ENCODE results near the gene UNC13C. TPM values are rescaled to one million over a fixed set of nuclear protein-coding genes. Genes with fewer than 3 reads are reported as not detected.

Gene UNC13C
- polyA plus RNA-seq, 1 experiment, result not detected

- ChIA-PET POLR2A (no interaction called here), CTCF (no interaction called here)
- Histone ChIP-seq H3K27me3 (ENCODE audit: control insufficient read depth, insufficient read depth, low read length) (no peaks in the 10 kb centered on the region), H3K4me3 (ENCODE audit: low read depth, low read length) (no peak overlapping the region), H3K36me3 (ENCODE audit: control insufficient read depth, insufficient read depth, low read length) (no peaks in the 10 kb centered on the region)
- TF ChIP-seq, protein P1, sequence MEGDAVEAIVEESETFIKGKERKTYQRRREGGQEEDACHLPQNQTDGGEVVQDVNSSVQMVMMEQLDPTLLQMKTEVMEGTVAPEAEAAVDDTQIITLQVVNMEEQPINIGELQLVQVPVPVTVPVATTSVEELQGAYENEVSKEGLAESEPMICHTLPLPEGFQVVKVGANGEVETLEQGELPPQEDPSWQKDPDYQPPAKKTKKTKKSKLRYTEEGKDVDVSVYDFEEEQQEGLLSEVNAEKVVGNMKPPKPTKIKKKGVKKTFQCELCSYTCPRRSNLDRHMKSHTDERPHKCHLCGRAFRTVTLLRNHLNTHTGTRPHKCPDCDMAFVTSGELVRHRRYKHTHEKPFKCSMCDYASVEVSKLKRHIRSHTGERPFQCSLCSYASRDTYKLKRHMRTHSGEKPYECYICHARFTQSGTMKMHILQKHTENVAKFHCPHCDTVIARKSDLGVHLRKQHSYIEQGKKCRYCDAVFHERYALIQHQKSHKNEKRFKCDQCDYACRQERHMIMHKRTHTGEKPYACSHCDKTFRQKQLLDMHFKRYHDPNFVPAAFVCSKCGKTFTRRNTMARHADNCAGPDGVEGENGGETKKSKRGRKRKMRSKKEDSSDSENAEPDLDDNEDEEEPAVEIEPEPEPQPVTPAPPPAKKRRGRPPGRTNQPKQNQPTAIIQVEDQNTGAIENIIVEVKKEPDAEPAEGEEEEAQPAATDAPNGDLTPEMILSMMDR (IDR thresholded peaks at IDR 0.05; ENCODE audit: insufficient read depth, low read depth, low read length), result no peak
- DNase-seq (ENCODE audit: low read depth), result no peak
Measured at GRCh38 chr15:54288049-54288448, 309.8 kb downstream of the UNC13C start.

- TF ChIP-seq, protein P1 (IDR thresholded peaks at IDR 0.05; ENCODE audit: insufficient read depth, low read depth, low read length), result no peak
- CTCF ChIA-PET, result interaction anchor here (0.6 kb wide), 1 partner anchor 274 kb away, joined by 3 read pairs; no protein-coding TSS in a partner anchor
- H3K4me3 ChIP-seq (ENCODE audit: low read depth, low read length), result no peak overlapping the region
- DNase-seq (ENCODE audit: low read depth), result no peak
- no peaks in the 10 kb centered on the region for H3K36me3 ChIP-seq (ENCODE audit: control insufficient read depth, insufficient read depth, low read length)
- H3K27me3 ChIP-seq (ENCODE audit: control insufficient read depth, insufficient read depth, low read length), result no peaks in the 10 kb centered on the region
- POLR2A ChIA-PET, result no interaction called here
Measured at GRCh38 chr15:54289590-54290136, 311.4 kb downstream of the UNC13C start.

DNA sequence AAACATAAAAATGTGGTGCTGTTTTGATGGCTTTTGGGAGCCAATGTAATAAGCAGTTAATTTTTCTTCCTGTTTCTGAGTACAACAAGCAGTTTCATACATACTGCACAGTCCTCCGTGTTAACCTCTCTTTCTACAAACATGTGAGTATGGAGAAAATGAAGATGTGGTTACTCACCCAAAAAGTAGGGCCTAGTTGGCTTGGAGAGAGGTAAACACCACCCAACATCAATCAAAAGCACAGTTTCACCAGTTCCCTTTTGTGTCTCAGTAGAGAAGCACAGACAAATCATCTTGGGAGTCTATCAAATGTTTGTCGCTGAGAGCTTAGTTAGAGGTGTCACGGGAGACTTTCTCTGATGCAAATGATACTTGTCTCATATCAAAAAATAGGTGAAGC lies 320.2 kb downstream of the UNC13C start:
- no peak overlapping the region for H3K4me3 ChIP-seq (ENCODE audit: low read depth, low read length)
- ChIA-PET CTCF (no interaction called here), POLR2A (no interaction called here)
- no peaks in the 10 kb centered on the region for H3K27me3 ChIP-seq (ENCODE audit: control insufficient read depth, insufficient read depth, low read length)
- TF ChIP-seq, protein P1 (IDR thresholded peaks at IDR 0.05; ENCODE audit: insufficient read depth, low read depth, low read length), result no peak
- no peaks in the 10 kb centered on the region for H3K36me3 ChIP-seq (ENCODE audit: control insufficient read depth, insufficient read depth, low read length)
- no peak for DNase-seq (ENCODE audit: low read depth)

GRCh38 chr15:54304321-54304720 lies 326.1 kb downstream of the UNC13C start:
- H3K27me3 ChIP-seq (ENCODE audit: control insufficient read depth, insufficient read depth, low read length), result no peaks in the 10 kb centered on the region
- no peaks in the 10 kb centered on the region for H3K36me3 ChIP-seq (ENCODE audit: control insufficient read depth, insufficient read depth, low read length)
- DNase-seq (ENCODE audit: low read depth), result no peak
- H3K4me3 ChIP-seq (ENCODE audit: low read depth, low read length), result no peak overlapping the region
- CTCF ChIA-PET, result no interaction called here
- POLR2A ChIA-PET, result no interaction called here
- TF ChIP-seq, protein P1 (IDR thresholded peaks at IDR 0.05; ENCODE audit: insufficient read depth, low read depth, low read length), result no peak

GRCh38 chr15:54305138-54305537 lies 326.9 kb downstream of the UNC13C start:
- TF ChIP-seq, protein P1 (IDR thresholded peaks at IDR 0.05; ENCODE audit: insufficient read depth, low read depth, low read length), result no peak
- Histone ChIP-seq H3K4me3 (ENCODE audit: low read depth, low read length) (no peak overlapping the region), H3K36me3 (ENCODE audit: control insufficient read depth, insufficient read depth, low read length) (no peaks in the 10 kb centered on the region), H3K27me3 (ENCODE audit: control insufficient read depth, insufficient read depth, low read length) (no peaks in the 10 kb centered on the region)
- no peak for DNase-seq (ENCODE audit: low read depth)
- ChIA-PET CTCF (no interaction called here), POLR2A (no interaction called here)

All from BJ (cell line).